ENCODE measurements around the gene ZC3H6. TPM values are rescaled to one million over a fixed set of nuclear protein-coding genes. Genes with fewer than 3 reads are reported as not detected.
"Not testable (repeated sequence)": the region's sequence is repeated elsewhere in the genome, so short reads cannot be mapped to it uniquely, and the experiment has no call there.

ZC3H6 gene
- total and polyA plus RNA-seq, 2 donors (not counting 1 experiment from before 2014, with no cell fraction given): 1.7 to 6.6 TPM

GRCh38 chr2:112276954-112277353 lies 1.6 kb downstream of the ZC3H6 start:
- Histone ChIP-seq H3K9ac (ENCODE audit: insufficient read depth, low read length) (no peak overlapping the region), H3K27ac (ENCODE audit: insufficient read depth, low read length) (no peak overlapping the region), H3K27me3 (ENCODE audit: control insufficient read depth, insufficient read depth, low read length) (no peaks in the 10 kb centered on the region), H4K20me1 (ENCODE audit: control insufficient read depth, extremely low read depth, insufficient read depth, low read length) (no peaks in the 10 kb centered on the region), H3K4me2 (ENCODE audit: extremely low read depth, insufficient read depth, low read length) (peak overlapping the region; percentile 87), H3K4me3 (replicated peaks in 1 of 4; ENCODE audit: control extremely low read depth in 1 of 4, insufficient read depth in 1 of 4, low read depth in 3 of 4, low read length in 4 of 4) (peak overlapping the region in 1 of 4 experiments; percentile 70), H2AFZ (ENCODE audit: low read length) (no peak overlapping the region), H3K4me1 (ENCODE audit: control insufficient read depth, extremely low read depth, insufficient read depth, low read length) (no peaks in the 10 kb centered on the region), H3K9me3 (ENCODE audit: control insufficient read depth, insufficient read depth, low read depth, low read length) (no peaks in the 10 kb centered on the region), H3K79me2 (ENCODE audit: control insufficient read depth, insufficient read depth, low read length) (no peaks in the 10 kb centered on the region), H3K36me3 (ENCODE audit: control insufficient read depth, insufficient read depth, low read length) (no peaks in the 10 kb centered on the region)
- DNase-seq (ENCODE audit: low read depth in 2 of 2): no peak
- TF ChIP-seq EZH2 (IDR thresholded peaks at IDR 0.05; ENCODE audit: low read length, missing control alignments) (no peak), CTCF (conservative IDR thresholded peaks at IDR 0.05 in 1 of 2, IDR thresholded peaks at IDR 0.05 in 1 of 2; ENCODE audit: low read depth in 1 of 2, low read length in 2 of 2) (no peak)

GRCh38 chr2:112277596-112278220 lies 2.3 kb downstream of the ZC3H6 start:
- Histone ChIP-seq H3K36me3 (ENCODE audit: control insufficient read depth, insufficient read depth, low read length) (no peaks in the 10 kb centered on the region), H3K9ac (ENCODE audit: insufficient read depth, low read length) (no peak overlapping the region), H2AFZ (ENCODE audit: low read length) (no peak overlapping the region), H3K4me3 (replicated peaks in 1 of 4; ENCODE audit: control extremely low read depth in 1 of 4, insufficient read depth in 1 of 4, low read depth in 3 of 4, low read length in 4 of 4) (no peak overlapping the region), H3K9me3 (ENCODE audit: control insufficient read depth, insufficient read depth, low read depth, low read length) (no peaks in the 10 kb centered on the region), H3K27ac (ENCODE audit: insufficient read depth, low read length) (no peak overlapping the region), H3K27me3 (ENCODE audit: control insufficient read depth, insufficient read depth, low read length) (no peaks in the 10 kb centered on the region), H3K79me2 (ENCODE audit: control insufficient read depth, insufficient read depth, low read length) (no peaks in the 10 kb centered on the region), H3K4me1 (ENCODE audit: control insufficient read depth, extremely low read depth, insufficient read depth, low read length) (no peaks in the 10 kb centered on the region), H3K4me2 (ENCODE audit: extremely low read depth, insufficient read depth, low read length) (no peak overlapping the region), H4K20me1 (ENCODE audit: control insufficient read depth, extremely low read depth, insufficient read depth, low read length) (no peaks in the 10 kb centered on the region)
- DNase-seq (ENCODE audit: low read depth in 2 of 2): no peak
- TF ChIP-seq CTCF (conservative IDR thresholded peaks at IDR 0.05 in 1 of 2, IDR thresholded peaks at IDR 0.05 in 1 of 2; ENCODE audit: low read depth in 1 of 2, low read length in 2 of 2): no peak
- no peak for TF ChIP-seq EZH2 (IDR thresholded peaks at IDR 0.05; ENCODE audit: low read length, missing control alignments)

GRCh38 chr2:112282066-112282465 lies 6.7 kb downstream of the ZC3H6 start:
- DNase-seq (ENCODE audit: low read depth in 2 of 2); H3K79me2 ChIP-seq (ENCODE audit: control insufficient read depth, insufficient read depth, low read length); H3K9me3 ChIP-seq (ENCODE audit: control insufficient read depth, insufficient read depth, low read depth, low read length); H4K20me1 ChIP-seq (ENCODE audit: control insufficient read depth, extremely low read depth, insufficient read depth, low read length); H3K9ac ChIP-seq (ENCODE audit: insufficient read depth, low read length); H2AFZ ChIP-seq (ENCODE audit: low read length); H3K4me2 ChIP-seq (ENCODE audit: extremely low read depth, insufficient read depth, low read length); H3K27me3 ChIP-seq (ENCODE audit: control insufficient read depth, insufficient read depth, low read length); H3K4me3 ChIP-seq (replicated peaks in 1 of 4; ENCODE audit: control extremely low read depth in 1 of 4, insufficient read depth in 1 of 4, low read depth in 3 of 4, low read length in 4 of 4); H3K4me1 ChIP-seq (ENCODE audit: control insufficient read depth, extremely low read depth, insufficient read depth, low read length); H3K36me3 ChIP-seq (ENCODE audit: control insufficient read depth, insufficient read depth, low read length); H3K27ac ChIP-seq (ENCODE audit: insufficient read depth, low read length): not testable (repeated sequence)

GRCh38 chr2:112283535-112283934 lies 8.1 kb downstream of the ZC3H6 start:
- H3K79me2 ChIP-seq (ENCODE audit: control insufficient read depth, insufficient read depth, low read length); H3K9ac ChIP-seq (ENCODE audit: insufficient read depth, low read length); H4K20me1 ChIP-seq (ENCODE audit: control insufficient read depth, extremely low read depth, insufficient read depth, low read length); H3K9me3 ChIP-seq (ENCODE audit: control insufficient read depth, insufficient read depth, low read depth, low read length); H3K27ac ChIP-seq (ENCODE audit: insufficient read depth, low read length); H3K4me3 ChIP-seq (replicated peaks in 1 of 4; ENCODE audit: control extremely low read depth in 1 of 4, insufficient read depth in 1 of 4, low read depth in 3 of 4, low read length in 4 of 4); H3K36me3 ChIP-seq (ENCODE audit: control insufficient read depth, insufficient read depth, low read length); H2AFZ ChIP-seq (ENCODE audit: low read length); H3K4me1 ChIP-seq (ENCODE audit: control insufficient read depth, extremely low read depth, insufficient read depth, low read length); H3K27me3 ChIP-seq (ENCODE audit: control insufficient read depth, insufficient read depth, low read length); H3K4me2 ChIP-seq (ENCODE audit: extremely low read depth, insufficient read depth, low read length): not testable (repeated sequence)
- DNase-seq (ENCODE audit: low read depth in 2 of 2): peak; percentile 6 to 43

All from fibroblast of lung (primary cell).